GM18508 (cell line): ENCODE measurements around the gene GUCY1A2.

ENCODE experiments used
- ATAC-seq: cut with Tn5 transposase; IDR thresholded peaks from one replicate; pipeline ENCODE4 v1.9.1; 2021; ENCODE audit warnings: moderate number of reproducible peaks; ENCODE audit not compliant: insufficient read depth, unreplicated experiment

GUCY1A2 gene

GRCh38 chr11:106684944-106685343 is 333.3 kb downstream of the GUCY1A2 start:
- ATAC-seq: no peak

GRCh38 chr11:106683435-106683834 is 334.8 kb downstream of the GUCY1A2 start:
- ATAC-seq: no peak

GRCh38 chr11:106681435-106681834 is 336.8 kb downstream of the GUCY1A2 start:
- no peak for ATAC-seq

GRCh38 chr11:106679581-106679980 is 338.7 kb downstream of the GUCY1A2 start:
- ATAC-seq: no peak

- no peak for ATAC-seq
Measured at GRCh38 chr11:106679181-106679580, 339.1 kb downstream of the GUCY1A2 start.

- ATAC-seq: no peak
Measured at GRCh38 chr11:106670069-106670468, 348.2 kb downstream of the GUCY1A2 start.

- no peak for ATAC-seq
Measured at GRCh38 chr11:106668147-106668546, 350.1 kb downstream of the GUCY1A2 start.

GRCh38 chr11:106656646-106657045 is 361.6 kb downstream of the GUCY1A2 start:
- no peak for ATAC-seq

GRCh38 chr11:106644824-106645223 is 373.5 kb downstream of the GUCY1A2 start:
- ATAC-seq: no peak

- no peak for ATAC-seq
Measured at GRCh38 chr11:106642331-106642730, 375.9 kb downstream of the GUCY1A2 start.

- ATAC-seq: no peak
Measured at GRCh38 chr11:106632283-106632682, 386.0 kb downstream of the GUCY1A2 start.

- no peak for ATAC-seq
Measured at GRCh38 chr11:106627694-106628093, 390.6 kb downstream of the GUCY1A2 start.

- no peak for ATAC-seq
Measured at GRCh38 chr11:106625566-106625965, 392.7 kb downstream of the GUCY1A2 start.

GRCh38 chr11:106624377-106624776 is 393.9 kb downstream of the GUCY1A2 start:
- no peak for ATAC-seq
